HG02943 (cell line): ENCODE results near the gene CNPY3.

Experiments used
- ATAC-seq: cut with Tn5 transposase; IDR thresholded peaks from one replicate; pipeline ENCODE4 v1.9.1; 2021; ENCODE audit warnings: mild to moderate bottlenecking, low read depth, moderate library complexity; ENCODE audit not compliant: unreplicated experiment

Gene CNPY3

GRCh38 chr6:42978839-42979522, 49.7 kb downstream of the CNPY3 start, which contains the start of gene PEX6:
Gene PEX6, minus strand, starts transcription at chr6:42979181. Its CDS starts 31 bp downstream, at chr6:42979150.
- peak; percentile 91 for ATAC-seq

- no peak for ATAC-seq
Measured at GRCh38 chr6:42979523-42980177, 50.4 kb downstream of the CNPY3 start.

- ATAC-seq: no peak
Measured at GRCh38 chr6:42981836-42982235, 52.6 kb downstream of the CNPY3 start.

- ATAC-seq: peak; percentile 91
Measured at GRCh38 chr6:42984001-42984923, 55.0 kb downstream of the CNPY3 start, which contains the start of gene PPP2R5D. Gene PPP2R5D, plus strand, starts transcription at chr6:42984570. Its CDS starts 108 bp downstream, at chr6:42984678.

GRCh38 chr6:42984924-42985475, 55.7 kb downstream of the CNPY3 start:
- ATAC-seq: no peak

- ATAC-seq: no peak
Measured at GRCh38 chr6:42987533-42988451, 58.5 kb downstream of the CNPY3 start.

- no peak for ATAC-seq
Measured at GRCh38 chr6:42988486-42989020, 59.3 kb downstream of the CNPY3 start.
